PC-3 (cell line): ENCODE measurements around the gene NRCAM. TPM values are rescaled to one million over a fixed set of nuclear protein-coding genes. Genes with fewer than 3 reads are reported as not detected.

Experiments
- ATAC-seq: fragments of 200-7000 bp; cut with Tn5 transposase; 2 replicates; pipeline ENCODE4 v1.9.1; 2020; ENCODE audit warnings: mild to moderate bottlenecking, moderate library complexity
- BruUV-seq: library from RNA; stranded (reverse); fragments of 400-500 nt; replicated peaks from 2 replicates; lab custom pipeline; 2021; lab: Mats Ljungman, UMichigan
- CTCF ChIA-PET: fragments of 300-600 bp; sonication (Branson Sonifier 250); formaldehyde crosslinking; loops from one replicate; lab custom pipeline; 2022; ENCODE audit warnings: antibody characterized with exemption; lab: Charles Lee
- POLR2A ChIA-PET: fragments of 300-600 bp; sonication (Branson Sonifier 250); formaldehyde crosslinking; loops from one replicate; lab custom pipeline; 2022; ENCODE audit warnings: antibody characterized with exemption; ENCODE audit not compliant: unreplicated experiment; lab: Charles Lee
- DNase-seq: peaks from one replicate; pipeline ENCODE4 v3.0.0-alpha.2; 2015
- H2AFZ ChIP-seq: fragments of 300-600 bp; sonication (generic); 2 replicates; pipeline ENCODE4 v1.6.0; 2016; ENCODE audit warnings: antibody characterized with exemption, low read length
- H3F3A ChIP-seq: fragments of 300-600 bp; sonication (generic); one replicate; pipeline ENCODE4 v1.6.0; 2017; ENCODE audit warnings: antibody characterized with exemption, low read length, control low read depth, mild to moderate bottlenecking; ENCODE audit not compliant: unreplicated experiment
- H3K27ac ChIP-seq: fragments of 300-600 bp; sonication (generic); 2 replicates; pipeline ENCODE4 v1.5.1; 2016; ENCODE audit warnings: mild to moderate bottlenecking, low read length
- H3K27me3 ChIP-seq: fragments of 300-600 bp; sonication (generic); 2 replicates; pipeline ENCODE4 v1.6.1; 2016; ENCODE audit warnings: low read length, mixed read lengths
- H3K36me3 ChIP-seq: fragments of 300-600 bp; sonication (generic); 2 replicates; pipeline ENCODE4 v1.6.1; 2016; ENCODE audit warnings: low read depth, mixed run types, low read length, mixed read lengths
- H3K4me1 ChIP-seq: fragments of 300-600 bp; sonication (generic); 2 replicates; pipeline ENCODE4 v1.5.1; 2016; ENCODE audit warnings: low read length; ENCODE audit not compliant: insufficient read depth
- H3K4me2 ChIP-seq: fragments of 300-600 bp; sonication (generic); 2 replicates; pipeline ENCODE4 v1.6.0; 2016; ENCODE audit warnings: low read length
- H3K4me3 ChIP-seq: fragments of 300-600 bp; sonication (generic); 2 replicates; pipeline ENCODE4 v1.5.1; 2016; ENCODE audit warnings: mild to moderate bottlenecking, low read length, mixed read lengths
- H3K79me2 ChIP-seq: fragments of 300-600 bp; sonication (generic); 2 replicates; pipeline ENCODE4 v1.6.1; 2017; ENCODE audit warnings: low read length, mixed read lengths
- H3K9ac ChIP-seq: fragments of 300-600 bp; sonication (generic); 2 replicates; pipeline ENCODE4 v1.6.0; 2016; ENCODE audit warnings: mild to moderate bottlenecking, low read length
- H3K9me2 ChIP-seq: fragments of 300-600 bp; sonication (generic); replicated peaks from 2 replicates; pipeline ENCODE4 v1.6.1; 2016; ENCODE audit warnings: mixed run types, low read length, mixed read lengths
- H3K9me3 ChIP-seq: fragments of 300-600 bp; sonication (generic); 2 replicates; pipeline ENCODE4 v1.6.1; 2016; ENCODE audit warnings: low read length, mixed read lengths
- H4K20me1 ChIP-seq: fragments of 300-600 bp; sonication (generic); 2 replicates; pipeline ENCODE4 v1.6.1; 2016; ENCODE audit warnings: low read length, mixed read lengths
- CTCF ChIP-seq: fragments of 300-600 bp; sonication (generic); conservative IDR thresholded peaks from 2 replicates; pipeline ENCODE4 v1.5.1; 2017; ENCODE audit warnings: antibody characterized with exemption, low read depth, mild to moderate bottlenecking, low read length
- EZH2 ChIP-seq: fragments of 300-600 bp; sonication (generic); IDR thresholded peaks from one replicate; pipeline ENCODE4 v1.6.1; 2017; ENCODE audit warnings: antibody characterized with exemption, mild to moderate bottlenecking, low read length; ENCODE audit not compliant: unreplicated experiment
- EZH2phosphoT487 ChIP-seq: fragments of 300-600 bp; sonication (generic); IDR thresholded peaks from 2 replicates; pipeline ENCODE4 v1.6.1; 2018; ENCODE audit warnings: mild to moderate bottlenecking, antibody characterized with exemption, low read length, borderline replicate concordance
- intact Hi-C: fragments of 100-400 bp; cut with micrococcal nuclease; formaldehyde crosslinking; loops from 2 replicates; pipeline ENCODE4 v1.9.0; 2023
- total RNA-seq: library from RNA; depleted of rRNA; stranded (reverse); fragments of >200 nt; gene quantifications from 2 replicates; pipeline ENCODE4 v1.2.3, GENCODE V29; 2014

NRCAM gene
- total RNA-seq, 1 experiment from 2014 or later = not detected

- Histone ChIP-seq H3K4me2 (no peak overlapping the region), H3K4me1 (no peaks in the 10 kb centered on the region), H3K4me3 (no peak overlapping the region), H3K9me2 (no peaks in the 10 kb centered on the region), H3K27me3 (peaks cover 71% of the 10 kb centered on the region), H3K9ac (no peak overlapping the region), H3K9me3 (no peaks in the 10 kb centered on the region), H3K36me3 (no peaks in the 10 kb centered on the region), H3K27ac (no peak overlapping the region), H2AFZ (no peak overlapping the region), H3F3A (no peaks in the 10 kb centered on the region), H3K79me2 (no peaks in the 10 kb centered on the region), H4K20me1 (no peaks in the 10 kb centered on the region)
- TF ChIP-seq EZH2 = no peak
- no peak for TF ChIP-seq CTCF
- TF ChIP-seq EZH2phosphoT487 = no peak
- intact Hi-C loops = no loop called here
- BruUV-seq = no TSS peak
- ChIA-PET CTCF (no interaction called here), POLR2A (no interaction called here)
- ATAC-seq = no peak
- no peak for DNase-seq
These were observed 32.2 kb downstream of the NRCAM start for GRCh38 chr7:108424013-108424412.

- H3K4me3 ChIP-seq = no peak overlapping the region
- ATAC-seq (no peak), DNase-seq (no peak)
- H3K9me2 ChIP-seq = no peaks in the 10 kb centered on the region
- peaks cover 72% of the 10 kb centered on the region for H3K27me3 ChIP-seq
- H3K9me3 ChIP-seq = no peaks in the 10 kb centered on the region
- ChIA-PET CTCF (no interaction called here), POLR2A (no interaction called here)
- H4K20me1 ChIP-seq = no peaks in the 10 kb centered on the region
- BruUV-seq = no TSS peak
- H3K79me2 ChIP-seq = no peaks in the 10 kb centered on the region
- TF ChIP-seq CTCF (no peak), EZH2 (no peak), EZH2phosphoT487 (no peak)
- no peak overlapping the region for H3K9ac ChIP-seq
- H2AFZ ChIP-seq = no peak overlapping the region
- H3F3A ChIP-seq = no peaks in the 10 kb centered on the region
- H3K4me1 ChIP-seq = no peaks in the 10 kb centered on the region
- no peak overlapping the region for H3K4me2 ChIP-seq
- no peak overlapping the region for H3K27ac ChIP-seq
- intact Hi-C loops = no loop called here
- H3K36me3 ChIP-seq = no peaks in the 10 kb centered on the region
These were observed 32.9 kb downstream of the NRCAM start for GRCh38 chr7:108423089-108423989.

GRCh38 chr7:108421720-108422331, 34.4 kb downstream of the NRCAM start:
- no TSS peak for BruUV-seq
- Histone ChIP-seq H3K4me1 (no peaks in the 10 kb centered on the region), H3K9me2 (no peaks in the 10 kb centered on the region), H4K20me1 (no peaks in the 10 kb centered on the region), H3K27me3 (peaks cover 75% of the 10 kb centered on the region), H2AFZ (no peak overlapping the region), H3K9me3 (no peaks in the 10 kb centered on the region), H3K4me2 (no peak overlapping the region), H3K27ac (no peak overlapping the region), H3F3A (no peaks in the 10 kb centered on the region), H3K4me3 (no peak overlapping the region), H3K36me3 (no peaks in the 10 kb centered on the region), H3K9ac (no peak overlapping the region), H3K79me2 (no peaks in the 10 kb centered on the region)
- no peak for DNase-seq
- no peak for ATAC-seq
- ChIA-PET POLR2A (no interaction called here), CTCF (no interaction called here)
- intact Hi-C loops = no loop called here
- TF ChIP-seq EZH2phosphoT487 = no peak
- no peak for TF ChIP-seq EZH2
- TF ChIP-seq CTCF = no peak
